HCT116 (cell line): ENCODE results near the gene NF2.

ENCODE experiments used
- CEBPB ChIP-seq: IDR thresholded peaks from 2 replicates; pipeline ENCODE4 v1.6.1; 2012; ENCODE audit warnings: low read depth
- EZH2 ChIP-seq: fragments of 200-600 bp; sonication (generic); IDR thresholded peaks from 2 replicates; pipeline ENCODE4 v1.6.1; 2017; ENCODE audit warnings: antibody characterized with exemption, mixed run types
- JUND ChIP-seq: IDR thresholded peaks from 2 replicates; pipeline ENCODE4 v1.6.1; 2012
- MAX ChIP-seq: IDR thresholded peaks from 2 replicates; pipeline ENCODE4 v1.6.1; 2012
- POLR2A ChIP-seq: IDR thresholded peaks from 2 replicates; pipeline ENCODE4 v1.7.0; 2011; ENCODE audit warnings: borderline replicate concordance; ENCODE audit not compliant: insufficient read depth, insufficient read length; ENCODE audit errors: extremely low read depth
- POLR2AphosphoS5 ChIP-seq: IDR thresholded peaks from 2 replicates; pipeline ENCODE4 v1.6.1; 2011; ENCODE audit warnings: mild to moderate bottlenecking, low read depth, low read length, moderate library complexity
- SP1 ChIP-seq: IDR thresholded peaks from 2 replicates; pipeline ENCODE4 v1.6.1; 2012; ENCODE audit warnings: low read depth
- SRF ChIP-seq: IDR thresholded peaks from 2 replicates; pipeline ENCODE4 v1.6.1; 2012; ENCODE audit warnings: low read depth
- ZBTB33 ChIP-seq: IDR thresholded peaks from 2 replicates; pipeline ENCODE4 v1.6.1; 2011; ENCODE audit warnings: mild to moderate bottlenecking, low read length, moderate library complexity; ENCODE audit not compliant: insufficient replicate concordance; ENCODE audit errors: extremely low read depth
- TF ChIP-seq, protein P1 (sequence below), 3 experiments: fragments of 200-600 bp in 1 of 3; sonication (generic) in 1 of 3; IDR thresholded peaks in 2 of 3; conservative IDR thresholded peaks in 1 of 3; 2 replicates each; pipeline ENCODE4 v1.5.1; 2012 to 2017; ENCODE audit warnings: low read depth in 2 of 3, low read length in 2 of 3, antibody characterized with exemption in 1 of 3, borderline replicate concordance in 1 of 3, control low read depth in 1 of 3, mild to moderate bottlenecking in 1 of 3, mixed read lengths in 1 of 3, mixed run types in 1 of 3, moderate library complexity in 1 of 3; ENCODE audit not compliant: insufficient read depth in 1 of 3

DNA sequence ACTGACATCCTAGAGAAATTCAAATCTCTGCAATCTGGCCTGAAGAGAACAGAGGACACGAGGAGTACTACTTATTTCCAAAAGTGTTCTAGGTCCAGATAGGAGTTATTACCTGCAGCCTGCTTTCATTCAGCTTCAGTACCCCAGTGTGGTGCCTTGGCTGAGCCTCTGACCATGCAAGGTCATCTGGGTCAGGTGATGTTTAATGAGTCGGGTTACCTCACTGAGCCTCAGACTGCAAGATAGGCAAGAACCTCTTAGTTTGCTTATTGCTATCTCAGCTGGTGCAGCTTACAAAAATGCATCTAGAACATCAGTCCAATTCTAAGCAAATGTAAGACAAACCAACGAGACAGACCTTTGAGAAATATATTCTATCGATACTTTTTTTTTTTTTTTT, 9.5 kb upstream of the NF2 start:
- no peak for TF ChIP-seq SRF
- TF ChIP-seq SP1 = no peak
- TF ChIP-seq, protein P1, sequence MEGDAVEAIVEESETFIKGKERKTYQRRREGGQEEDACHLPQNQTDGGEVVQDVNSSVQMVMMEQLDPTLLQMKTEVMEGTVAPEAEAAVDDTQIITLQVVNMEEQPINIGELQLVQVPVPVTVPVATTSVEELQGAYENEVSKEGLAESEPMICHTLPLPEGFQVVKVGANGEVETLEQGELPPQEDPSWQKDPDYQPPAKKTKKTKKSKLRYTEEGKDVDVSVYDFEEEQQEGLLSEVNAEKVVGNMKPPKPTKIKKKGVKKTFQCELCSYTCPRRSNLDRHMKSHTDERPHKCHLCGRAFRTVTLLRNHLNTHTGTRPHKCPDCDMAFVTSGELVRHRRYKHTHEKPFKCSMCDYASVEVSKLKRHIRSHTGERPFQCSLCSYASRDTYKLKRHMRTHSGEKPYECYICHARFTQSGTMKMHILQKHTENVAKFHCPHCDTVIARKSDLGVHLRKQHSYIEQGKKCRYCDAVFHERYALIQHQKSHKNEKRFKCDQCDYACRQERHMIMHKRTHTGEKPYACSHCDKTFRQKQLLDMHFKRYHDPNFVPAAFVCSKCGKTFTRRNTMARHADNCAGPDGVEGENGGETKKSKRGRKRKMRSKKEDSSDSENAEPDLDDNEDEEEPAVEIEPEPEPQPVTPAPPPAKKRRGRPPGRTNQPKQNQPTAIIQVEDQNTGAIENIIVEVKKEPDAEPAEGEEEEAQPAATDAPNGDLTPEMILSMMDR (IDR thresholded peaks at IDR 0.05 in 2 of 3, conservative IDR thresholded peaks at IDR 0.05 in 1 of 3; ENCODE audit: borderline replicate concordance in 1 of 3, insufficient read depth in 1 of 3, low read depth in 2 of 3, low read length in 2 of 3) = no peak
- no peak for TF ChIP-seq JUND
- TF ChIP-seq POLR2AphosphoS5 = no peak
- no peak for TF ChIP-seq ZBTB33
- no peak for TF ChIP-seq EZH2
- no peak for TF ChIP-seq CEBPB
- TF ChIP-seq MAX = no peak
- no peak for TF ChIP-seq POLR2A
